ENCODE results near the gene ARMC5.
A peak's percentile ranks its signal among the peaks of the same experiment; 100 is the strongest.

ARMC5 gene

DNA sequence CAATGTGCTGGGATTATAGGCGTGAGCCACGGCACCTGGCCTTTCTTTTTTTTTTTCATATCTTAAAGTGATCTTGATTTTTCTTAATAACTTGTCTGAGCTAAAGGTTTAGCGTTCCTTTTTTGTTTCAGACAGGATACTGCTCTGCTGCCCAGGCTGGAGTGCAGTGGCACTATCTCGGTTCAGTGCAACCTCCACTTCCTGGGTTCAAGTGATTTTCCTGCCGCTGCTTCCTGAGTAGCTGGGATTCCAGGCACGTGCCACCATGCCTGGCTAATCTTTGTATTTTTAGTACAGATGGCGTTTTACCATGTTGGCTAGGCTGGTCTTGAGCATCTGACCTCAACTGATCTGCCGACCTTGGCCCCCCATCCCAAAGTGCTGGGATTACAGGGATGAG, 44.9 kb downstream of the ARMC5 start:
- no peak for DNase-seq

DNA sequence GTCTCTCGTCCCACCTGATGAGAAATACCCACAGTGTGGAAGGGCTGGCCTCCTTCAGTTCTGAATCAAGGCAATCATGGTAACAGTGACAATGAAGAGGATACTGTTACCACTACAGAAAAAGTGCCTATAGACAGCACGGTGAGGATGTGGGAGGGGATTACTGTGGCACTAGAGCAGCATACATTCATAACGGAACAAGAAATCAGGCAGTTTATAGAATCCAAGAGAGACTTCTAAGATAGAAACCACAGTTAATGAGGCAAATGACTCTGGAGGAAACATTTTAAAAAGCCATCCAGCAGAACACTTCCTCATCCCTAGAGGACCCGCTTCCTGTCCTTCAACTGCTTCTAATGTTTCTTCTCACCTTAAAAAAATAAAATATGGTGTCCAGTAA, 46.2 kb downstream of the ARMC5 start:
- no peak for DNase-seq

DNA sequence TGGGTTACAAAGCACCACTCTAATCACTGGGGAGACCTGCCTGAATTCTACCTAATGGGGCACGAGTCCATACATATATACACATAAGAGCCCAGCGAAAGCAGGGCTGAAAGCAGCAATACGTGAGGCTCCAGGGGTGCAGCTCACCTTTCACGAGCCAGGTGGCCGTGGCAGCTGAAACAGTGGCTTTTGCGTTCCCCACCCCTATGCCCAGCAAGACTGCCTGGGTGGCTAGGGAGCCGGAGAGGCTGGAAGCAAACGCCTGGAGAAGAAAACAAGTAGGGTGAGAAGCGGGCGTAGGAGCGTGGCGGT, 48.3 kb downstream of the ARMC5 start:
- no peak for DNase-seq

DNA sequence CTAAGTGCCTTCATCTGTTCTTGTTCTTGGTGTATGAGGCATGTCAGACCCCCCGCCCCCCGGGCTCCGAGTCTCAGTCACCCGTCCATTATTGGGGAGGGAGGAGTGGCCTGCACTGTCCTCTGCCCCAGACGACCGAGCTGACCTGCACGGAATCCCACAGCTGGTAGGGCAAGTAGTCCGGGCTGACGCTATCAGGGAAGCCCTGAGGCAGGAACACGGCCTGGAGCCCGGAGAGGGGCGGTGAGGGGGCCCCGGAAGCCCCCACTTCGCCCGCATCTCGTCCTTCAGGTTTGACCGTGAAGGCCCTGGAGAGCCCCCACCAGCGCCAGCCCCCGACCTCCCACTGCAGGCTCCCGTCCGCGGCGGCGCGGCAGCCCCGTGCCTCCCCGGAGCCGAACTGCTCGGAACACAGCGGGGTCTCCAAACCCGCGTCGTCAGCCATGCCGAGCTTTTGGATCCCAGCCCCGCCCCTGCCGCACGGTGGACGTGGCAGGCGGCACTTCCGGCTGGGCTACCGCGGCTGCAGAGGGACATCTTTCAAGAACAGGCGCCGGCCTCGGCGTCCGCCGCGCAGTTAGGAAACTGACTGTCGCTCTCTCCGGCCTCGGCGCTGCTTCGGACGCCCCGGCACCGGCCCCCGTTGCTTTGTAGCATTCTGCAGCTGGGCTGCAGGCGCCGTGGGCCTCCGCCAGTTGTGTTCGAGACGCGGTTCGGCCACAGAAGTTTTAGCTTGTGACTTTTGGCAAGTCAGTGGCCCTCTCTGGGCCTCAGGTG, 48.8 kb downstream of the ARMC5 start, which contains the start of gene RUSF1:
Gene RUSF1, minus strand, starts transcription at position 463 of the 777 bp plus-strand sequence. Its CDS starts 18 bp downstream, at position 445.
- DNase-seq: peak; percentile 91

DNA sequence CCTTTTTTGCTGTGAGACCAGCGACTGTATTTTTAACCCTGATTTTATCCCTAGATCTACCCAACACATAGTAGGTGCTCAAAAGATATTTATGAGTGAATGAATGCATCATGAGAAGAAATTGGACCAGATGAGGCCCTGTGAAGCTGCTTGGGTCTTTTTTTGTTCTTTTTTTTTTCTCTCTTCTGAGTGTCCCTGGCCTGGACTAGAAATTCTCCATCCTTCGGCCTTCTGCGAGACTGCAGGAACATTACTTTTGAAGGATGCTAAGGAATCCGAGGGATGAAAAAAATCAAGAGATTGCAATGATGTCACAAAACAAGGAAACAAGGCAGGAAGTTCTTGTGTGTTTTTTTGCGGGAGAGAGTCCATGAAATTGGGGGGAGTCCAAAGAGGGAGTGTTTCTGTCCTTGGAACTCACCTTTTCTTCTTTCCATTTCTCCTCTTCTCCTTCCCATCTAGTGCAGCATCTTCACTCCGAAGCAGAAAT, 49.5 kb downstream of the ARMC5 start:
- DNase-seq: no peak

DNA sequence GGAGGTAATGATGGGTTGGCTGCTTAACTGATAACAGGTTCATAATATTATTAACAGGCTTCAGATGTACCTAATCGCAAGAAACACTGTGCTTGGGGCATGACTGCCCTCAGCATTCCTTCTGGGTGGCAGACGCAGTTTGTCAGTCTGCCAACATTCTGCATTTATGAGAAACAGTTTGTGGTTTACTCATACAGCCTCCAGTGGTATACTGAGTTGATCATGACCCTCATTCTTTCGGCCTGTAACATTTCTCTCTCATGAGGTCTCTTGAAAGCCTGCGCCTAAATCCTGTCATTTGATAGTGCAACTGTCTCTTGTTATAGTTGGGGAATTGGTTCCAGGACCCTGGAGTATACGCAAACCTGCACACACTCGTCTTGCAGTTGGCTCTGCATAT, 53.8 kb downstream of the ARMC5 start:
- DNase-seq: no peak

DNA sequence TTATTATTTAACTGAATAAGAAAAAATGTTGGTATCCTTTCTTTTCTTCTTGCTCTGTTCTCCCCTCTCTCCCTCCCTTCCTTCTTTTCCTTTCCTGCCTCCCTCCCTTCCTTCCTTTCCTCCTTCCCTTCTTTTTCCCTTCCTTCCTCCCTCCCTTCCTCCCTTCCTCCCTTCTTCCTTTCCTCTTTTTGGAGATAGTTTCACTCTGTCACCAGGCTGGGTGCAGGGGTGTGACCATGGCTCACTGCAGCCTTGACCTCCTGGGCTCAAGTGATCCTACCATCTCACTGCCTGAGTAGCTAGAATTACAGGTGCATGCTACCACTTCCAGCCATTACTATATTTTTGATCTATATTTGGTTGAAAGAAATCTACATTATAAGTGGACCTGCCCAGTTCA, 54.6 kb downstream of the ARMC5 start:
- no peak for DNase-seq
